ENCODE measurements around the gene TMEM125. TPM values are rescaled to one million over a fixed set of nuclear protein-coding genes. Genes with fewer than 3 reads are reported as not detected.

Gene TMEM125
- total and polyA plus RNA-seq, 2 of the 4 experiments (the other 2 are of a cell fraction): under 0.01 to 0.03 TPM

- CTCF ChIA-PET: no interaction called here
- Histone ChIP-seq H2AFZ (replicated peaks; ENCODE audit: low read length, poor library complexity) (no peak overlapping the region), H4K8ac (ENCODE audit: low read depth in 2 of 2, low read length in 2 of 2) (no peak overlapping the region), H2BK120ac (ENCODE audit: low read depth, low read length) (no peak overlapping the region), H3K9me3 (ENCODE audit: control insufficient read depth, insufficient read depth, low read length) (no peaks in the 10 kb centered on the region), H3K23ac (ENCODE audit: low read depth, low read length) (no peak overlapping the region), H4K5ac (ENCODE audit: low read depth, low read length) (no peak overlapping the region), H3K27me3 (ENCODE audit: control insufficient read depth, insufficient read depth, low read length) (no peaks in the 10 kb centered on the region), H3K56ac (ENCODE audit: extremely low read depth, insufficient read depth, low read length) (no peak overlapping the region), H3K36me3 (ENCODE audit: control insufficient read depth, insufficient read depth, low read length) (no peaks in the 10 kb centered on the region), H4K20me1 (ENCODE audit: insufficient read depth, low read length) (no peaks in the 10 kb centered on the region), H3K4me3 (ENCODE audit: insufficient read depth, low read depth, low read length) (no peak overlapping the region), H3K79me1 (ENCODE audit: low read depth in 1 of 2, low read length in 2 of 2) (no peaks in the 10 kb centered on the region), H2AK9ac (replicated peaks; ENCODE audit: low read depth, low read length, poor library complexity) (no peak overlapping the region), H4K91ac (ENCODE audit: insufficient read depth, low read depth, low read length) (no peak overlapping the region), H3K4ac (ENCODE audit: low read depth, low read length) (no peak overlapping the region), H2BK5ac (ENCODE audit: low read depth, low read length, poor library complexity, severe bottlenecking) (no peak overlapping the region), H3K14ac (replicated peaks; ENCODE audit: low read depth, low read length) (no peak overlapping the region), H3K9ac (ENCODE audit: low read depth, low read length) (no peak overlapping the region), H3K4me2 (ENCODE audit: low read depth, low read length) (no peak overlapping the region), H2BK15ac (ENCODE audit: low read depth, low read length) (no peak overlapping the region), H3K18ac (ENCODE audit: low read depth, low read length) (no peak overlapping the region), H3K9me1 (ENCODE audit: insufficient read depth, low read length) (peaks cover 3% of the 10 kb centered on the region; the same call in 1 of the 2 replicates), H3K4me1 (ENCODE audit: control insufficient read depth, insufficient read depth, low read length) (peaks cover 10% of the 10 kb centered on the region), H2BK20ac (ENCODE audit: low read depth, low read length) (no peak overlapping the region), H2AK5ac (ENCODE audit: low read depth, low read length) (no peak overlapping the region), H3K27ac (ENCODE audit: insufficient read depth, low read length) (no peak overlapping the region)
- dilution Hi-C loops (cut with HindIII; ENCODE audit: low sequenced_read_pairs, unreplicated experiment): no loop called here
- ATAC-seq (ENCODE audit: low read depth): peak; percentile 21
- DNase-seq: no peak
- intact Hi-C loops (cut with micrococcal nuclease): no loop called here
- WGBS, 2 experiments (ENCODE audit: extremely low coverage in 2 of 2, insufficient read length in 1 of 2): no CpG with 5 or more reads among the region's 1 CpG
- BruUV-seq (replicated peaks): no TSS peak
- in situ Hi-C loops (cut with MboI; ENCODE audit: low sequenced_read_pairs): no loop called here
- no peak for TF ChIP-seq RCOR1 (IDR thresholded peaks at IDR 0.05; ENCODE audit: insufficient replicate concordance, low read length)
- no peak for TF ChIP-seq CHD1 (IDR thresholded peaks at IDR 0.05; ENCODE audit: low read depth, low read length)
- TF ChIP-seq USF2 (IDR thresholded peaks at IDR 0.05; ENCODE audit: low read depth, low read length): no peak
- TF ChIP-seq POLR2A (IDR thresholded peaks at IDR 0.05; ENCODE audit: low read depth, low read length): no peak
- no peak for TF ChIP-seq BHLHE40 (IDR thresholded peaks at IDR 0.05; ENCODE audit: low read depth, low read length)
- TF ChIP-seq MAFK (IDR thresholded peaks at IDR 0.05; ENCODE audit: low read depth, low read length): no peak
- no peak for TF ChIP-seq MXI1 (IDR thresholded peaks at IDR 0.05; ENCODE audit: borderline replicate concordance, low read depth, low read length)
- TF ChIP-seq NFE2L2 (IDR thresholded peaks at IDR 0.05; ENCODE audit: low read depth, low read length): no peak
- no peak for TF ChIP-seq RFX5 (IDR thresholded peaks at IDR 0.05; ENCODE audit: low read depth, low read length)
- no peak for TF ChIP-seq ELK1 (IDR thresholded peaks at IDR 0.05; ENCODE audit: borderline replicate concordance, low read depth, low read length)
- no peak for TF ChIP-seq CEBPB (IDR thresholded peaks at IDR 0.05; ENCODE audit: low read depth, low read length)
- TF ChIP-seq MAZ (IDR thresholded peaks at IDR 0.05; ENCODE audit: borderline replicate concordance, low read depth, low read length): no peak
- TF ChIP-seq SMC3 (IDR thresholded peaks at IDR 0.05; ENCODE audit: low read depth, low read length): no peak
- no peak for TF ChIP-seq FOS (IDR thresholded peaks at IDR 0.05; ENCODE audit: low read depth, low read length)
- POLR2A ChIA-PET (ENCODE audit: unreplicated experiment): no interaction called here
Observed at GRCh38 chr1:43296207-43296606, 26.4 kb downstream of the TMEM125 start.

Data from IMR-90 (cell line).